Liver (tissue), 9 donors: ENCODE data around the gene NRG3. TPM values are rescaled to one million over a fixed set of nuclear protein-coding genes. Genes with fewer than 3 reads are reported as not detected.

Experiments
- DNase-seq: peaks from one replicate; pipeline ENCODE4 v3.0.0-alpha.2; 2017; ENCODE audit warnings: low spot score
- H3K27ac ChIP-seq, 2 donors: one replicate each; pipeline ENCODE4 v1.7.0; 2013; ENCODE audit warnings: inconsistent platforms in 2 of 2, low read length in 2 of 2, control low read depth in 1 of 2, low read depth in 1 of 2, mild to moderate bottlenecking in 1 of 2
- H3K27me3 ChIP-seq, 4 donors: one replicate each; pipeline versions ENCODE4 v1.6.1 to v1.7.0; 2013; ENCODE audit warnings: low read length in 3 of 4, inconsistent platforms in 1 of 4, mild to moderate bottlenecking in 1 of 4, moderate library complexity in 1 of 4; ENCODE audit not compliant: control insufficient read depth in 4 of 4, insufficient read depth in 4 of 4
- H3K36me3 ChIP-seq, 4 donors: one replicate each; pipeline versions ENCODE4 v1.6.1 to v1.7.0; 2013; ENCODE audit warnings: low read length in 3 of 4, mild to moderate bottlenecking in 3 of 4, low read depth in 1 of 4, moderate library complexity in 1 of 4; ENCODE audit not compliant: control insufficient read depth in 4 of 4, insufficient read depth in 3 of 4
- H3K4me1 ChIP-seq, 4 donors: one replicate each; pipeline versions ENCODE4 v1.6.1 to v1.7.0; 2013; ENCODE audit warnings: low read length in 3 of 4, mild to moderate bottlenecking in 3 of 4, moderate library complexity in 1 of 4; ENCODE audit not compliant: control insufficient read depth in 4 of 4, insufficient read depth in 4 of 4
- H3K4me3 ChIP-seq, 3 donors: one replicate each; pipeline versions ENCODE4 v1.6.1 to v1.7.0; 2013; ENCODE audit warnings: low read length in 3 of 3, control low read depth in 1 of 3, low read depth in 1 of 3, mild to moderate bottlenecking in 1 of 3
- H3K9ac ChIP-seq, 2 donors: one replicate each; pipeline ENCODE4 v1.7.0; 2013; ENCODE audit warnings: low read length in 2 of 2, mild to moderate bottlenecking in 2 of 2, moderate library complexity in 2 of 2, control low read depth in 1 of 2, low read depth in 1 of 2
- H3K9me3 ChIP-seq, 4 donors: one replicate each; pipeline versions ENCODE4 v1.6.1 to v1.7.0; 2013; ENCODE audit warnings: low read length in 3 of 4; ENCODE audit not compliant: control insufficient read depth in 4 of 4
- ATF3 ChIP-seq: IDR thresholded peaks from 2 replicates; pipeline ENCODE4 v1.6.1; 2016; ENCODE audit warnings: antibody characterized with exemption
- EGR1 ChIP-seq, 2 donors: IDR thresholded peaks; 2 replicates each; pipeline ENCODE4 v1.6.1; 2016 to 2018; ENCODE audit warnings: antibody characterized with exemption in 2 of 2, low read depth in 2 of 2
- FOXA1 ChIP-seq: IDR thresholded peaks from 2 replicates; pipeline ENCODE4 v1.6.1; 2016; ENCODE audit warnings: antibody characterized with exemption
- FOXA2 ChIP-seq: IDR thresholded peaks from 2 replicates; pipeline ENCODE4 v1.6.1; 2016; ENCODE audit warnings: antibody characterized with exemption
- GABPA ChIP-seq, 2 donors: IDR thresholded peaks in 1 of 2; conservative IDR thresholded peaks in 1 of 2; 2 replicates each; pipeline ENCODE4 v1.6.1; 2016; ENCODE audit warnings: antibody characterized with exemption in 2 of 2, mild to moderate bottlenecking in 1 of 2, moderate library complexity in 1 of 2
- HNF4A ChIP-seq, 2 donors: conservative IDR thresholded peaks; 2 replicates each; pipeline ENCODE4 v1.6.1; 2016; ENCODE audit warnings: antibody characterized with exemption in 2 of 2, mild to moderate bottlenecking in 2 of 2
- HNF4G ChIP-seq: IDR thresholded peaks from 2 replicates; pipeline ENCODE4 v1.6.1; 2016; ENCODE audit warnings: antibody characterized with exemption
- MAX ChIP-seq: IDR thresholded peaks from 2 replicates; pipeline ENCODE4 v1.6.1; 2016; ENCODE audit warnings: antibody characterized with exemption
- NR2F2 ChIP-seq: IDR thresholded peaks from 2 replicates; pipeline ENCODE4 v1.6.1; 2016; ENCODE audit warnings: antibody characterized with exemption
- RXRA ChIP-seq, 2 donors: IDR thresholded peaks; 2 replicates each; pipeline ENCODE4 v1.6.1; 2017 to 2018; ENCODE audit warnings: antibody characterized with exemption in 2 of 2, mild to moderate bottlenecking in 1 of 2
- SP1 ChIP-seq: IDR thresholded peaks from 2 replicates; pipeline ENCODE4 v1.6.1; 2018; ENCODE audit warnings: antibody characterized with exemption, mild to moderate bottlenecking
- TAF1 ChIP-seq: conservative IDR thresholded peaks from 2 replicates; pipeline ENCODE4 v1.6.1; 2016; ENCODE audit warnings: antibody characterized with exemption, mild to moderate bottlenecking
- WGBS: extraction: QIAGEN DNeasy Blood & Tissue Kit; methylation state at CpG from one replicate; pipeline ENCODE4 v1.1.7; 2013; 5-methylcytosine and 5-hydroxymethylcytosine counted together
- polyA plus RNA-seq, 2 donors: library from polyadenylated mRNA; stranded (reverse) in 1 of 2; unstranded in 1 of 2; fragments of 200-250 nt in 1 of 2; fragments of >200 nt in 1 of 2; fragmentation: Nextera tagmentation in 1 of 2; extraction: Ambion mirVana in 1 of 2; gene quantifications; one replicate each; pipeline versions ENCODE4 v1.2.1 to v1.2.3, GENCODE V29; 2013 to 2015
- total RNA-seq, 2 donors: library from RNA; depleted of rRNA; stranded (reverse); fragments of >200 nt; gene quantifications; one replicate each; pipeline ENCODE4 v1.2.3, GENCODE V29; 2014
- TF ChIP-seq, protein P1 (sequence below): IDR thresholded peaks from 2 replicates; pipeline ENCODE4 v1.6.1; 2016; ENCODE audit warnings: antibody characterized with exemption, mild to moderate bottlenecking
- TF ChIP-seq, protein P2 (sequence below): IDR thresholded peaks from 2 replicates; pipeline ENCODE4 v1.6.1; 2016; ENCODE audit warnings: antibody characterized with exemption
- donor health status: healthy.
- donor health status: healthy.
- donor health status: healthy.
- donor health status: healthy.
- donor health status: healthy.

The NRG3 gene
- total and polyA plus RNA-seq, 4 donors, result 0.24 to 3.7 (median 0.38) TPM

DNA sequence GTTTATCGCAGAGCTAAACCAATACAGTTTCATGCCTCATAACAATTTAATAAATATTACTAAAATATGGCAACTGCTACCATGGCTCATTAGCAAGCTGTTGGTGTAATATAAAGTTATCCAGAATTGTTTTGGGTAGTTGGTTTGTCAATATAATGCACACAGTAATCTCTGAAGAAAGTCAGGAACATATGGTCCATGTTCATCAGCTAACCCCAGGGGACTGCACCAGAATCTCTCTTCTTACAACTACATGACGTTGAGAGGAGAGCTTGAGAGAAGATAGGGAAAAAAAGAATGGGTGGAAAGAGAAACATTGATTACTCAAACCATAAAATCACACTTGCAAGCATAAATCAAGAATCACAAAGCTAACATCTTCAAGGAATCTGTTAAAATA, 333.7 kb downstream of the NRG3 start:
- Histone ChIP-seq H3K27me3 (no peaks in the 10 kb centered on the region), H3K9me3 (no peaks in the 10 kb centered on the region), H3K27ac (no peak overlapping the region), H3K36me3 (no peaks in the 10 kb centered on the region), H3K4me1 (no peaks in the 10 kb centered on the region), H3K4me3 (no peak overlapping the region), H3K9ac (no peak overlapping the region)
- 86% methylated on average over 2 of the region's 2 CpGs for WGBS
- DNase-seq, result no peak
- no peak for TF ChIP-seq HNF4G
- TF ChIP-seq SP1, result no peak
- no peak for TF ChIP-seq FOXA1
- no peak for TF ChIP-seq EGR1 (IDR thresholded peaks at IDR 0.05; ENCODE audit: low read depth in 2 of 2)
- TF ChIP-seq, protein P1, sequence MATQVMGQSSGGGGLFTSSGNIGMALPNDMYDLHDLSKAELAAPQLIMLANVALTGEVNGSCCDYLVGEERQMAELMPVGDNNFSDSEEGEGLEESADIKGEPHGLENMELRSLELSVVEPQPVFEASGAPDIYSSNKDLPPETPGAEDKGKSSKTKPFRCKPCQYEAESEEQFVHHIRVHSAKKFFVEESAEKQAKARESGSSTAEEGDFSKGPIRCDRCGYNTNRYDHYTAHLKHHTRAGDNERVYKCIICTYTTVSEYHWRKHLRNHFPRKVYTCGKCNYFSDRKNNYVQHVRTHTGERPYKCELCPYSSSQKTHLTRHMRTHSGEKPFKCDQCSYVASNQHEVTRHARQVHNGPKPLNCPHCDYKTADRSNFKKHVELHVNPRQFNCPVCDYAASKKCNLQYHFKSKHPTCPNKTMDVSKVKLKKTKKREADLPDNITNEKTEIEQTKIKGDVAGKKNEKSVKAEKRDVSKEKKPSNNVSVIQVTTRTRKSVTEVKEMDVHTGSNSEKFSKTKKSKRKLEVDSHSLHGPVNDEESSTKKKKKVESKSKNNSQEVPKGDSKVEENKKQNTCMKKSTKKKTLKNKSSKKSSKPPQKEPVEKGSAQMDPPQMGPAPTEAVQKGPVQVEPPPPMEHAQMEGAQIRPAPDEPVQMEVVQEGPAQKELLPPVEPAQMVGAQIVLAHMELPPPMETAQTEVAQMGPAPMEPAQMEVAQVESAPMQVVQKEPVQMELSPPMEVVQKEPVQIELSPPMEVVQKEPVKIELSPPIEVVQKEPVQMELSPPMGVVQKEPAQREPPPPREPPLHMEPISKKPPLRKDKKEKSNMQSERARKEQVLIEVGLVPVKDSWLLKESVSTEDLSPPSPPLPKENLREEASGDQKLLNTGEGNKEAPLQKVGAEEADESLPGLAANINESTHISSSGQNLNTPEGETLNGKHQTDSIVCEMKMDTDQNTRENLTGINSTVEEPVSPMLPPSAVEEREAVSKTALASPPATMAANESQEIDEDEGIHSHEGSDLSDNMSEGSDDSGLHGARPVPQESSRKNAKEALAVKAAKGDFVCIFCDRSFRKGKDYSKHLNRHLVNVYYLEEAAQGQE, result no peak
- no peak for TF ChIP-seq GABPA (IDR thresholded peaks at IDR 0.05 in 1 of 2, conservative IDR thresholded peaks at IDR 0.05 in 1 of 2)
- no peak for TF ChIP-seq FOXA2
- TF ChIP-seq, protein P2, sequence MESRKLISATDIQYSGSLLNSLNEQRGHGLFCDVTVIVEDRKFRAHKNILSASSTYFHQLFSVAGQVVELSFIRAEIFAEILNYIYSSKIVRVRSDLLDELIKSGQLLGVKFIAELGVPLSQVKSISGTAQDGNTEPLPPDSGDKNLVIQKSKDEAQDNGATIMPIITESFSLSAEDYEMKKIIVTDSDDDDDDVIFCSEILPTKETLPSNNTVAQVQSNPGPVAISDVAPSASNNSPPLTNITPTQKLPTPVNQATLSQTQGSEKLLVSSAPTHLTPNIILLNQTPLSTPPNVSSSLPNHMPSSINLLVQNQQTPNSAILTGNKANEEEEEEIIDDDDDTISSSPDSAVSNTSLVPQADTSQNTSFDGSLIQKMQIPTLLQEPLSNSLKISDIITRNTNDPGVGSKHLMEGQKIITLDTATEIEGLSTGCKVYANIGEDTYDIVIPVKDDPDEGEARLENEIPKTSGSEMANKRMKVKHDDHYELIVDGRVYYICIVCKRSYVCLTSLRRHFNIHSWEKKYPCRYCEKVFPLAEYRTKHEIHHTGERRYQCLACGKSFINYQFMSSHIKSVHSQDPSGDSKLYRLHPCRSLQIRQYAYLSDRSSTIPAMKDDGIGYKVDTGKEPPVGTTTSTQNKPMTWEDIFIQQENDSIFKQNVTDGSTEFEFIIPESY, result no peak
- TF ChIP-seq TAF1, result no peak
- TF ChIP-seq HNF4A (conservative IDR thresholded peaks at IDR 0.05), result no peak
- TF ChIP-seq ATF3, result no peak
- TF ChIP-seq RXRA (IDR thresholded peaks at IDR 0.05), result no peak
- no peak for TF ChIP-seq MAX

GRCh38 chr10:82210331-82210730, 335.3 kb downstream of the NRG3 start:
- DNase-seq, result no peak
- 94% methylated on average over 2 of the region's 2 CpGs for WGBS
- H3K9me3 ChIP-seq, result no peaks in the 10 kb centered on the region
- H3K4me3 ChIP-seq, result no peak overlapping the region
- H3K36me3 ChIP-seq, result no peaks in the 10 kb centered on the region
- no peak overlapping the region for H3K27ac ChIP-seq
- TF ChIP-seq GABPA (IDR thresholded peaks at IDR 0.05 in 1 of 2, conservative IDR thresholded peaks at IDR 0.05 in 1 of 2) (no peak), NR2F2 (no peak), TAF1 (no peak), HNF4A (conservative IDR thresholded peaks at IDR 0.05) (no peak), SP1 (no peak)
- no peaks in the 10 kb centered on the region for H3K4me1 ChIP-seq
- H3K9ac ChIP-seq, result no peak overlapping the region
- no peaks in the 10 kb centered on the region for H3K27me3 ChIP-seq
